Measurements from ENCODE around the gene RIN2. TPM values are rescaled to one million over a fixed set of nuclear protein-coding genes. Genes with fewer than 3 reads are reported as not detected.

Gene RIN2
- total RNA-seq, 4 donors from 2014 or later: 68.2 to 87.2 (median 79.6) TPM

DNA sequence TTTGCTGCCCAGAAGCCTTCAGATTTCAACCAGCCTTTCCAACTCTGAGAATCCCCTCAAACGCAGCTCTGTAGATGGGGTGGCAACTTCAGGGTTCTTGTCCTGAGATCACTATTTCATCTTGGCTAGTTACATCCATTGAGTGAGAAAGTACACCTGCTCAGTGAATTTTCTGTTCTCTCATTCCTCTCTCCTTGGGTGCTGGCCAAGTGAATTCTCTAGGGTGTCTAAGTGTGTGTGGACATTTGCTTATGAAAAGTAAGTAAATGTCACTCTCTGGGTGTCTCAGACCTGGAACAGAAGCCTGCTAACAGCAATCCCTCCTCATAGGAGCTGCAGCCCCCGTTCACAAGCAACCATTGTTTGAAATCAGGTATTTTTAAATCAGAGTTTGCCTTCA lies 3.8 kb downstream of the RIN2 start:
- Histone ChIP-seq H3K4me1 (peaks cover 42% of the 10 kb centered on the region), H3K27me3 (no peaks in the 10 kb centered on the region), H3K4me3 (no peak overlapping the region), H3K36me3 (no peaks in the 10 kb centered on the region), H3K27ac (peak overlapping the region; percentile 1), H3K9me3 (no peaks in the 10 kb centered on the region)
- TF ChIP-seq POLR2A (IDR thresholded peaks at IDR 0.05): no peak
- TF ChIP-seq POLR2AphosphoS5 (IDR thresholded peaks at IDR 0.05): no peak
- TF ChIP-seq, protein P1, sequence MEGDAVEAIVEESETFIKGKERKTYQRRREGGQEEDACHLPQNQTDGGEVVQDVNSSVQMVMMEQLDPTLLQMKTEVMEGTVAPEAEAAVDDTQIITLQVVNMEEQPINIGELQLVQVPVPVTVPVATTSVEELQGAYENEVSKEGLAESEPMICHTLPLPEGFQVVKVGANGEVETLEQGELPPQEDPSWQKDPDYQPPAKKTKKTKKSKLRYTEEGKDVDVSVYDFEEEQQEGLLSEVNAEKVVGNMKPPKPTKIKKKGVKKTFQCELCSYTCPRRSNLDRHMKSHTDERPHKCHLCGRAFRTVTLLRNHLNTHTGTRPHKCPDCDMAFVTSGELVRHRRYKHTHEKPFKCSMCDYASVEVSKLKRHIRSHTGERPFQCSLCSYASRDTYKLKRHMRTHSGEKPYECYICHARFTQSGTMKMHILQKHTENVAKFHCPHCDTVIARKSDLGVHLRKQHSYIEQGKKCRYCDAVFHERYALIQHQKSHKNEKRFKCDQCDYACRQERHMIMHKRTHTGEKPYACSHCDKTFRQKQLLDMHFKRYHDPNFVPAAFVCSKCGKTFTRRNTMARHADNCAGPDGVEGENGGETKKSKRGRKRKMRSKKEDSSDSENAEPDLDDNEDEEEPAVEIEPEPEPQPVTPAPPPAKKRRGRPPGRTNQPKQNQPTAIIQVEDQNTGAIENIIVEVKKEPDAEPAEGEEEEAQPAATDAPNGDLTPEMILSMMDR (IDR thresholded peaks at IDR 0.05): no peak
- TF ChIP-seq EP300 (IDR thresholded peaks at IDR 0.05): no peak
- DNase-seq (ENCODE audit: low spot score in 2 of 2): peak in 1 of 2 donors; percentile 24
- WGBS: 83% methylated on average over 2 of the region's 2 CpGs

DNA sequence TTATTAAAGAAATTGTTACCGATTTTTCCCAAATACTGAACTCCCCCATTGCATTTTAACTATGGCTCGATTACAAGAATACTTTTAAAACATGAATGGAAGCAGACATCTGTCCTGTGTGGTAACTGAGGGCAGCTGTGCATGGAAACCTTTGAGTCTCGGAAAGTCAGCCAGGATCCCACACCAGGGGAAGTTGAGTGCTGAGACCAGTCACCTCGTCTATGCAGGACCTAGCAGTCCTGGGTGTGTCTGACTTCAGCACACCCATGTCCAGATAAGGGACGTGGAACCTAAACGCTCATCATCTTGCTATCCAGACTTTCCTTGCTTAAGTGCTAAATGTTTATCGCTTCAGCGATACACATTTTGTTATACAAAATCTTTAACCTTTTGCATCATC lies 6.1 kb downstream of the RIN2 start:
- DNase-seq (ENCODE audit: low spot score in 2 of 2): no peak
- TF ChIP-seq, protein P1 (IDR thresholded peaks at IDR 0.05): no peak
- no peak for TF ChIP-seq POLR2AphosphoS5 (IDR thresholded peaks at IDR 0.05)
- TF ChIP-seq POLR2A (IDR thresholded peaks at IDR 0.05): no peak
- TF ChIP-seq EP300 (IDR thresholded peaks at IDR 0.05): no peak
- no peaks in the 10 kb centered on the region for H3K36me3 ChIP-seq
- WGBS: 65% methylated on average over 8 of the region's 8 CpGs
- no peak overlapping the region for H3K4me3 ChIP-seq
- no peaks in the 10 kb centered on the region for H3K27me3 ChIP-seq
- no peaks in the 10 kb centered on the region for H3K9me3 ChIP-seq
- peaks cover 26% of the 10 kb centered on the region for H3K4me1 ChIP-seq
- H3K27ac ChIP-seq: no peak overlapping the region

DNA sequence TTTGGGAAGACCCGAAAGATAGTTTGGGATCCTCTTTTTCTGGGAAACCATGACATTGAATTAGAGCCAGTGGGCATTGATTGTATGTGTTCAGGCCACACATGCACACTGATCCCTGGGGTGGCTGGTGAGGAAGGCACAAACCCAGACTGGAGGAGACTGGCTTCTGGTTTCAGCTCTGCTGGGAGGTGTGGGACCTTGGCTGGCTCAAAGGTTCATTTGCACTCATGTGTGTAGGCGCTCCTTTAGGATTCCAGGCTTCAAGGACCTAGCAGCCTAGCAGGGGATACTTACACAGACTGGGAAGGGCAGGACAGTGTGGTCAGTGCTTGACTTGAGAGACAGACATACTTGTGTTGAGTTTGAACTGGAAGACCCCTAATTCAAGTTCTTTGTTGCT lies 7.2 kb downstream of the RIN2 start:
- no peak for DNase-seq (ENCODE audit: low spot score in 2 of 2)
- WGBS: 100% methylated on average over 2 of the region's 2 CpGs
- H3K27ac ChIP-seq: no peak overlapping the region
- H3K27me3 ChIP-seq: no peaks in the 10 kb centered on the region
- TF ChIP-seq, protein P1 (IDR thresholded peaks at IDR 0.05): no peak
- TF ChIP-seq POLR2A (IDR thresholded peaks at IDR 0.05): no peak
- no peak for TF ChIP-seq POLR2AphosphoS5 (IDR thresholded peaks at IDR 0.05)
- TF ChIP-seq EP300 (IDR thresholded peaks at IDR 0.05): no peak
- H3K9me3 ChIP-seq: no peaks in the 10 kb centered on the region
- H3K4me1 ChIP-seq: peaks cover 17% of the 10 kb centered on the region
- no peaks in the 10 kb centered on the region for H3K36me3 ChIP-seq
- no peak overlapping the region for H3K4me3 ChIP-seq

DNA sequence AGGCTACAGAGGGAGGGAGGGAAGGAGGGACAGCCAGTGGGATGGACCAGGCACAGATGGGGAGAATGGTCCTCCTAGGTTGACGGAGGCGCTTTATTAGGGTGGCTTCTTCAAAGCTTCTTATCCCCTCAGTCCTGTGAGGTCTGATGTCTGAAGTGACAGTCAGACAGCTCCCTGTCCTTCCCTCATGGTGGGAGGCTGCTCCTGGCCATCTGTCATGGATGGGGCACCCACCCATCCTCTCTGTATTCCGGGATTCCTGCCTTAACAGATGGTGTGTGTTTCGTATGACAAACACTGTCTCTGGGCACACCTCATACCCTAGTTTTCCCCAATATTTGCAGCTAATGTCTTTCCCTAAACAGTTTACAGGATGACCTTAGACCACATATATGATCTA lies 7.9 kb downstream of the RIN2 start:
- Histone ChIP-seq H3K27ac (no peak overlapping the region), H3K4me3 (no peak overlapping the region), H3K4me1 (peaks cover 16% of the 10 kb centered on the region), H3K27me3 (no peaks in the 10 kb centered on the region), H3K9me3 (no peaks in the 10 kb centered on the region), H3K36me3 (no peaks in the 10 kb centered on the region)
- TF ChIP-seq POLR2AphosphoS5 (IDR thresholded peaks at IDR 0.05): no peak
- no peak for TF ChIP-seq EP300 (IDR thresholded peaks at IDR 0.05)
- TF ChIP-seq, protein P1 (IDR thresholded peaks at IDR 0.05): no peak
- TF ChIP-seq POLR2A (IDR thresholded peaks at IDR 0.05): no peak
- WGBS: 84% methylated on average over 4 of the region's 4 CpGs
- DNase-seq (ENCODE audit: low spot score in 2 of 2): no peak

DNA sequence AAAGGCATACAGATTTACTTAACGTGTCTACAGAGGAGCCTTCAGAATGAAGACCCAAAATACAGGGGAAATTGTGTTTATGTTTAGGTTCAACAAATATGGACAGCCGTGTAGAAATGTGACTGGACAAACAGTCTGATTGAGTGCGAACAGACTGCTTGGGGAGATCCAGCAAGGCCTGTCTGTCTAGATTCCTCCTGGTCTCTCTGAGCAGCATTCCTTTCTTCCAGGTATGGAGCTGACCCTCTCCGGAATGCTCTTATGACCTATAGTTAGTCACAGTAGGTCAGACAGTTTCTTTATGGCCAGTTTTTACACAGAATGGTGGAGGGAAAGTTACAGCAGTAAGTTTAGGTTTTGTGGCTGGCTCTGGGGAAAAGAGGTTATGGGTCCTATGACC lies 9.0 kb downstream of the RIN2 start:
- 65% methylated on average over 4 of the region's 4 CpGs for WGBS
- TF ChIP-seq EP300 (IDR thresholded peaks at IDR 0.05) (no peak), POLR2A (IDR thresholded peaks at IDR 0.05) (no peak), POLR2AphosphoS5 (IDR thresholded peaks at IDR 0.05) (no peak)
- TF ChIP-seq, protein P1 (IDR thresholded peaks at IDR 0.05): no peak
- H3K27ac ChIP-seq: no peak overlapping the region

More for the DNA sequence above, 9.0 kb downstream of the RIN2 start:
- H3K4me3 ChIP-seq: no peak overlapping the region
- H3K27me3 ChIP-seq: no peaks in the 10 kb centered on the region
- H3K9me3 ChIP-seq: no peaks in the 10 kb centered on the region
- no peaks in the 10 kb centered on the region for H3K36me3 ChIP-seq
- peaks cover 6% of the 10 kb centered on the region for H3K4me1 ChIP-seq
- DNase-seq (ENCODE audit: low spot score in 2 of 2): no peak

Data from suprapubic skin (tissue), 4 donors.